G401.6 (cell line): ENCODE results near the gene AGBL3.

Experiments used
- FAIRE-seq: peaks from 2 replicates; lab custom pipeline; 2012; peaks lifted over from hg19 to GRCh38; lab: Jason Lieb, UNC

The AGBL3 gene

DNA sequence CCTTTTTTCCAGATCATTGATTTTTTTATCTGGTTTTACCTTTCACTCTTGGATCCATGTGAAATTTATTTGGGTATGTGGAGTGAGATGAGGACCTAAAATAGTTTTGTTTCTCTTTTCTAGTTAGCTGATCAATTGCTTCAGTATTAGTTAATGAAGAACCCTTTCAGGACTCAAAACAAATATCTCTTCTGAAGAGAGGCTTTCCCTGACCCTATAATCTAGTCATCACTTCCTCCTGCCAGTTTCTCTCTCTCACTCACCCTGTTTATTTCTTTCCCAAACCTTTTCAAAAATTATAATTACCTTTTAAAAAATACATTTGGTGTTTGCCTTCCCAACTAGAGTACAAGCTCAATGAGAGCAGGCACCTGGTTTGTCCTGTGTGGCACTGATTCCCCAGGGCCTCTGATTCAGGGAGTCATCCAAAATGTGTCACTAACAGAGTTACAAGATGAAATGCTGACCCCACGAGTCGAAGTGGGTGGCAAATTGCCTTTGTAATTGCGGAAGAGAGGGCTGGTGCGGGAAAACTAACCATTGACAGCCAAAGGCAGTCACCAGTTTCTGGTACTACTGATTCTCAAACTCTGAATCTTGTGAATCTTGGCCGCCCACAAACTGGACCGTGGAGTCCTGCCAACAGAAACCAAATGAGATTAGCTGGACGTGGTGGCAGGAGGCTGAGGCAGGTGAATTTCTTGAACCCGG lies 163.9 kb downstream of the AGBL3 start:
- no peak for FAIRE-seq

- no peak for FAIRE-seq
These were observed 164.8 kb downstream of the AGBL3 start for GRCh38 chr7:135151132-135151531.

DNA sequence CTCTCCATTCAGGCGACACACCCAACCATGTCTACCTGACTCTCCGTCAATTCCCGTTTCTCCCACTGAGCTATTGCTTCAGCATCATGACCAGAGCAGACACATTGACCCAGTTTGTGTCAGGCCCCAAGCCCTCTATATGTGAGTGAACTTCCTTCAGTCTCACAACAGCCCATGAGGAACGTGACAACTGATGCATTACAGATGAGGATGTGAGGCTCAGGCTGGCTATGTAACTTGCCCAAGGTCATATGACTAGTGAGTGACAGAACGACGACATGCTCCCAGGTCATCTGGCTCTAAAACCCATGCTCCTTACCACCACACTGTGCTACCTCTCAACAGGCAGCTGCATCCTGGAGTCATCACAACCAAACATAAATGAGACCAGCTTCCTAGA lies 165.2 kb downstream of the AGBL3 start:
- FAIRE-seq: no peak

GRCh38 chr7:135152442-135152841 lies 166.1 kb downstream of the AGBL3 start:
- no peak for FAIRE-seq

DNA sequence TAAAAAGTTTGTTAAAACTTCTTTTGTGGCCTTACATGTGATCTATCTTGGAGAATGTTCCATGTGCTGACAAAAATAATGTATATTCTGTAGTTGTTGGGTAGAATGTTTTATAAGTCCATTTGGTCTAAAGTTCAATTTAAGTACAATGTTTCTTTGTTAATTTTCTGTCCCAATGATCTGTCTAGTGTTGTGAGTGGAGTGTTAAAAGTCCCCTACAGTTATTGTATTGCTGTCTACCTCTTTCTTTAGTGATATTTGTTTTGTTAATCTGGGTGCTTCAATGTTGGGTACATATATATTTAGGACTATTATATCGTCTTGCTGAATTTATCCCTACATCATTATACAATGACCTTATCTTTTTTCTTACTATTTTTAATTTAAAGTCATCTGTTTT lies 168.4 kb downstream of the AGBL3 start:
- no peak for FAIRE-seq

- no peak for FAIRE-seq
These were observed 170.0 kb downstream of the AGBL3 start for GRCh38 chr7:135156290-135156689.

GRCh38 chr7:135158141-135158655 lies 171.9 kb downstream of the AGBL3 start:
- FAIRE-seq: no peak

DNA sequence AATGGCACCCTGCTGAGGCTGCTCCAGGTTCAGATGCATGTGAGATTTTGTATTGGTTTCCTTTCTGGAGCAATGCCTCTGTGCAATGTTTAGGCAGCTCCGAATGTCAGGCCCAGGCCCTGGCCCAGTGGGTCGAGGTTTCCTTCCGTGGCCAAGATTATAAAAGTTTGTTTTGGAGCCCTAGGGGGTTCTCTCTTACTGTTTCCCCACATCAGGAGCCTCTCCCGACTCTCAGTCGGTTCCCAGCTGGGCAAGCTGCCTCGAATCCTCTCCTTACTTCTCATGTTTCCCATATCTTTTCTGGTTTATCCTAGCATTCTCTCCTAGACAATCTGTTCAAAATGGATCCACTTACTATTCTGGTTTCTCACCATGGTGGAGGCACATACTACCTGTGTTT lies 172.6 kb downstream of the AGBL3 start:
- FAIRE-seq: no peak

- no peak for FAIRE-seq
These were observed 173.2 kb downstream of the AGBL3 start for GRCh38 chr7:135159359-135160085.

DNA sequence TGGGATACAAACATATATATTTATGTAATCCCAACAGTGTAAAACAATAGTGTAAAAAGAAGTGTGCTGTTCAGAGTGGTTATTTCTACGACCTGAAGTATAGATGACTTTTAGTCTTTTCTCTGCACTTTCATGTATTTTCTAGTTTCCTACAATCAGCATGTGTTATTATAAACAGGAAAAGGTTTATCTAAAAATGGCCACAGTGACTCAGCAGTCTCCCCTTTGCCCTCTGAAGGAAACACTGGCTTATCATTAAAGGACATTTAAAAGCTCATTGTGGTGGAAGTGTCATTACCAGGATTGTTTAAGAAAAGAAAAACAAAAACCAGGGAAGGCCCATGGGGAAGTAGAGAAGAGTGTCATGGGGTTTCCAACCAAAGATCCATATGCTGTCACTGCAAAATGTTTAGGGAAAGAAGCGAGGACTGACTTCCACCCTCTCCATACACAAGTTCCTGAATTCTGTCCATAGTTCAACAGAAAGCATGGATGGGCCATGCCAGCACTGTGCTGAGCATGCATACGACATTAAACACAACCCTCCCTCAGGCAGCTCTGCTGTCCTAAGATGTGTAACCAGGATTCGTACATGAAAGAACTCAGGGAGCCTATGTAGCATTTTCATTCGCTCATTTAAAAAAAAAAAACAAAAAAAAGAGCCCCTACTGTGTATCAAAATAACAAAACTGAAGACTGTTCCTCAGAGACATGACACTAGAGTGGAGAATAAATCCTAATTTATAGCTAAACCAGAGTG lies 174.0 kb downstream of the AGBL3 start:
- no peak for FAIRE-seq

GRCh38 chr7:135160858-135161653 lies 174.7 kb downstream of the AGBL3 start:
- no peak for FAIRE-seq

GRCh38 chr7:135161669-135162068 lies 175.4 kb downstream of the AGBL3 start:
- no peak for FAIRE-seq

GRCh38 chr7:135162382-135163001 lies 176.2 kb downstream of the AGBL3 start:
- no peak for FAIRE-seq

- no peak for FAIRE-seq
These were observed 178.2 kb downstream of the AGBL3 start for GRCh38 chr7:135164357-135165061.

DNA sequence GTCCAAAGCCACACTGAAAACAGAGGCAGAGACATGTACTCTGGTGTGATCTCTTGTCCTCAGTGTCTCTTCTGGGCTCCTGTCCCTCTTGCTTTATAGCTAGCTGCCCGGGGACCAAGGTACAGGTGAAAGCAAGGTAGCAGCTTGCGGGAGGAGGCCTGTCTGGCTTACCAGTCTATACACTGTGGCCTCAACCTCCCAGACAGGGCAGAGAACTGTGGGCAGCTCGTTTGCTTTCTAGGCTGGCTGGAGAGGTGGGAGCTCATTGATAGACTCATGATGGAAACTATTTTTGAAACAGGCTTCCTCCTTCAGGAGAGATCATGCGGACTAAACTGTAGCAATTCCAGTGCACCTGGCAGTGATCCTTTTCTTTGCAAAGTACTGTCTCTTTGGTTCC lies 179.6 kb downstream of the AGBL3 start:
- no peak for FAIRE-seq

- FAIRE-seq: no peak
These were observed 180.2 kb downstream of the AGBL3 start for GRCh38 chr7:135166338-135166990.

DNA sequence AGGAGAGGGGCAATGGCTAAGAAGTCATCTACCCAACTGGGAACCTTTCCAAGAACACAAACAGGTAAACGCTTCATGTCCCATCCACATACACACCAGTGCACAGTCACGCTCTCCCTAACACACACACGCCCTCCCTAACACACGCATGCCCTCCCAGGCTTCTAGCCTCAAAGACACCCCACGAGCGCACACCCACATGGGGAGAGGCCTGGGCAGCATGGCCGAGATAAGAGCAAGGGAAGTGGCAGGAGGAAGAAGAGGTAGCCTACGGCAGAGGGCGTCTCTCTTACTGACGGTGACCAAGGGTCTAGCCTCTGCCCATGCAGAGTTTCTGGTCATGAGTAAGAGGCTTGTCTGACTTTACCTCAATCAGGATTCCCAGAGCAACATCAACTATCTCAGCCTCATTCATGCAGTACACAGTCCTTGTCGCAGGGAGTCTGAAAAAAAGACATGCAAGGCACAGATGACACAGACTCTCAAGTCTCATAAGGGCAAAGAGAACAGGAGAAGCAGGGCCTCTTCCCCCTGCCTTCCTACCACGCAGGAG lies 181.1 kb downstream of the AGBL3 start:
- FAIRE-seq: no peak

GRCh38 chr7:135168001-135168400 lies 181.7 kb downstream of the AGBL3 start:
- no peak for FAIRE-seq

GRCh38 chr7:135168489-135169140 lies 182.3 kb downstream of the AGBL3 start:
- no peak for FAIRE-seq
